ENCODE measurements around the gene DAB2IP.

DAB2IP gene

GRCh38 chr9:121672213-121672612, 20.8 kb downstream of the DAB2IP start:
- H3K27me3 ChIP-seq (ENCODE audit: control insufficient read depth, insufficient read depth, low read length) = no peaks in the 10 kb centered on the region
- no peaks in the 10 kb centered on the region for H3K9me3 ChIP-seq (ENCODE audit: control insufficient read depth, insufficient read depth, low read length)
- no peak overlapping the region for H3K9ac ChIP-seq (ENCODE audit: low read depth, low read length)
- H3K4me3 ChIP-seq (ENCODE audit: low read depth, low read length) = no peak overlapping the region
- H3K36me3 ChIP-seq (ENCODE audit: control insufficient read depth, insufficient read depth, low read length) = no peaks in the 10 kb centered on the region
- H3K4me1 ChIP-seq (ENCODE audit: control insufficient read depth, insufficient read depth, low read length) = peaks cover 9% of the 10 kb centered on the region

- no peak overlapping the region for H3K4me3 ChIP-seq (ENCODE audit: low read depth, low read length)
- H3K27me3 ChIP-seq (ENCODE audit: control insufficient read depth, insufficient read depth, low read length) = no peaks in the 10 kb centered on the region
- no peaks in the 10 kb centered on the region for H3K9me3 ChIP-seq (ENCODE audit: control insufficient read depth, insufficient read depth, low read length)
- no peaks in the 10 kb centered on the region for H3K36me3 ChIP-seq (ENCODE audit: control insufficient read depth, insufficient read depth, low read length)
- no peak overlapping the region for H3K9ac ChIP-seq (ENCODE audit: low read depth, low read length)
- H3K4me1 ChIP-seq (ENCODE audit: control insufficient read depth, insufficient read depth, low read length) = peaks cover 9% of the 10 kb centered on the region
Observed at GRCh38 chr9:121672986-121673385, 21.6 kb downstream of the DAB2IP start.

- H3K27me3 ChIP-seq (ENCODE audit: control insufficient read depth, insufficient read depth, low read length) = no peaks in the 10 kb centered on the region
- peaks cover 9% of the 10 kb centered on the region for H3K4me1 ChIP-seq (ENCODE audit: control insufficient read depth, insufficient read depth, low read length)
- no peaks in the 10 kb centered on the region for H3K9me3 ChIP-seq (ENCODE audit: control insufficient read depth, insufficient read depth, low read length)
- H3K9ac ChIP-seq (ENCODE audit: low read depth, low read length) = no peak overlapping the region
- no peak overlapping the region for H3K4me3 ChIP-seq (ENCODE audit: low read depth, low read length)
- no peaks in the 10 kb centered on the region for H3K36me3 ChIP-seq (ENCODE audit: control insufficient read depth, insufficient read depth, low read length)
Observed at GRCh38 chr9:121673576-121673975, 22.1 kb downstream of the DAB2IP start.

GRCh38 chr9:121674017-121674416, 22.6 kb downstream of the DAB2IP start:
- Histone ChIP-seq H3K4me1 (ENCODE audit: control insufficient read depth, insufficient read depth, low read length) (peaks cover 9% of the 10 kb centered on the region), H3K9me3 (ENCODE audit: control insufficient read depth, insufficient read depth, low read length) (no peaks in the 10 kb centered on the region), H3K27me3 (ENCODE audit: control insufficient read depth, insufficient read depth, low read length) (no peaks in the 10 kb centered on the region), H3K36me3 (ENCODE audit: control insufficient read depth, insufficient read depth, low read length) (no peaks in the 10 kb centered on the region), H3K4me3 (ENCODE audit: low read depth, low read length) (no peak overlapping the region), H3K9ac (ENCODE audit: low read depth, low read length) (no peak overlapping the region)

- Histone ChIP-seq H3K36me3 (ENCODE audit: control insufficient read depth, insufficient read depth, low read length) (no peaks in the 10 kb centered on the region), H3K9ac (ENCODE audit: low read depth, low read length) (no peak overlapping the region), H3K9me3 (ENCODE audit: control insufficient read depth, insufficient read depth, low read length) (no peaks in the 10 kb centered on the region), H3K4me3 (ENCODE audit: low read depth, low read length) (no peak overlapping the region), H3K4me1 (ENCODE audit: control insufficient read depth, insufficient read depth, low read length) (peaks cover 9% of the 10 kb centered on the region), H3K27me3 (ENCODE audit: control insufficient read depth, insufficient read depth, low read length) (no peaks in the 10 kb centered on the region)
Observed at GRCh38 chr9:121674952-121675351, 23.5 kb downstream of the DAB2IP start.

- Histone ChIP-seq H3K4me1 (ENCODE audit: control insufficient read depth, insufficient read depth, low read length) (peaks cover 9% of the 10 kb centered on the region), H3K27me3 (ENCODE audit: control insufficient read depth, insufficient read depth, low read length) (no peaks in the 10 kb centered on the region), H3K9me3 (ENCODE audit: control insufficient read depth, insufficient read depth, low read length) (no peaks in the 10 kb centered on the region), H3K9ac (ENCODE audit: low read depth, low read length) (no peak overlapping the region), H3K4me3 (ENCODE audit: low read depth, low read length) (no peak overlapping the region), H3K36me3 (ENCODE audit: control insufficient read depth, insufficient read depth, low read length) (no peaks in the 10 kb centered on the region)
Observed at GRCh38 chr9:121675381-121675780, 23.9 kb downstream of the DAB2IP start.

GRCh38 chr9:121675969-121676822, 24.8 kb downstream of the DAB2IP start:
- no peak overlapping the region for H3K4me3 ChIP-seq (ENCODE audit: low read depth, low read length)
- no peaks in the 10 kb centered on the region for H3K9me3 ChIP-seq (ENCODE audit: control insufficient read depth, insufficient read depth, low read length)
- no peaks in the 10 kb centered on the region for H3K36me3 ChIP-seq (ENCODE audit: control insufficient read depth, insufficient read depth, low read length)

GRCh38 chr9:121676926-121677325, 25.5 kb downstream of the DAB2IP start:
- H3K9ac ChIP-seq (ENCODE audit: low read depth, low read length) = no peak overlapping the region
- peaks cover 9% of the 10 kb centered on the region for H3K4me1 ChIP-seq (ENCODE audit: control insufficient read depth, insufficient read depth, low read length)
- peaks cover 3% of the 10 kb centered on the region for H3K36me3 ChIP-seq (ENCODE audit: control insufficient read depth, insufficient read depth, low read length)
- H3K27me3 ChIP-seq (ENCODE audit: control insufficient read depth, insufficient read depth, low read length) = no peaks in the 10 kb centered on the region
- H3K9me3 ChIP-seq (ENCODE audit: control insufficient read depth, insufficient read depth, low read length) = no peaks in the 10 kb centered on the region
- H3K4me3 ChIP-seq (ENCODE audit: low read depth, low read length) = no peak overlapping the region

More at GRCh38 chr9:121675969-121676822, 24.8 kb downstream of the DAB2IP start:
- no peaks in the 10 kb centered on the region for H3K27me3 ChIP-seq (ENCODE audit: control insufficient read depth, insufficient read depth, low read length)
- no peak overlapping the region for H3K9ac ChIP-seq (ENCODE audit: low read depth, low read length)
- H3K4me1 ChIP-seq (ENCODE audit: control insufficient read depth, insufficient read depth, low read length) = peaks cover 9% of the 10 kb centered on the region

- no peak overlapping the region for H3K4me3 ChIP-seq (ENCODE audit: low read depth, low read length)
- H3K9ac ChIP-seq (ENCODE audit: low read depth, low read length) = no peak overlapping the region
- no peaks in the 10 kb centered on the region for H3K27me3 ChIP-seq (ENCODE audit: control insufficient read depth, insufficient read depth, low read length)
- H3K9me3 ChIP-seq (ENCODE audit: control insufficient read depth, insufficient read depth, low read length) = no peaks in the 10 kb centered on the region
- H3K36me3 ChIP-seq (ENCODE audit: control insufficient read depth, insufficient read depth, low read length) = peaks cover 4% of the 10 kb centered on the region
- H3K4me1 ChIP-seq (ENCODE audit: control insufficient read depth, insufficient read depth, low read length) = peaks cover 9% of the 10 kb centered on the region
Observed at GRCh38 chr9:121678501-121679022, 27.1 kb downstream of the DAB2IP start.

GRCh38 chr9:121679901-121680635, 28.6 kb downstream of the DAB2IP start:
- peaks cover 4% of the 10 kb centered on the region for H3K36me3 ChIP-seq (ENCODE audit: control insufficient read depth, insufficient read depth, low read length)
- H3K4me1 ChIP-seq (ENCODE audit: control insufficient read depth, insufficient read depth, low read length) = peaks cover 6% of the 10 kb centered on the region
- no peaks in the 10 kb centered on the region for H3K27me3 ChIP-seq (ENCODE audit: control insufficient read depth, insufficient read depth, low read length)
- H3K9ac ChIP-seq (ENCODE audit: low read depth, low read length) = no peak overlapping the region
- H3K9me3 ChIP-seq (ENCODE audit: control insufficient read depth, insufficient read depth, low read length) = no peaks in the 10 kb centered on the region
- no peak overlapping the region for H3K4me3 ChIP-seq (ENCODE audit: low read depth, low read length)

GRCh38 chr9:121681404-121681803, 30.0 kb downstream of the DAB2IP start:
- no peak overlapping the region for H3K4me3 ChIP-seq (ENCODE audit: low read depth, low read length)
- H3K27me3 ChIP-seq (ENCODE audit: control insufficient read depth, insufficient read depth, low read length) = no peaks in the 10 kb centered on the region
- no peak overlapping the region for H3K9ac ChIP-seq (ENCODE audit: low read depth, low read length)
- H3K4me1 ChIP-seq (ENCODE audit: control insufficient read depth, insufficient read depth, low read length) = peaks cover 3% of the 10 kb centered on the region
- peaks cover 4% of the 10 kb centered on the region for H3K36me3 ChIP-seq (ENCODE audit: control insufficient read depth, insufficient read depth, low read length)
- H3K9me3 ChIP-seq (ENCODE audit: control insufficient read depth, insufficient read depth, low read length) = no peaks in the 10 kb centered on the region
